OCI-LY7 (cell line): ENCODE results near the gene RNF123. TPM values are rescaled to one million over a fixed set of nuclear protein-coding genes. Genes with fewer than 3 reads are reported as not detected.

Experiments
- BruUV-seq: library from RNA; stranded (reverse); fragments of 400-500 nt; replicated peaks from 2 replicates; lab custom pipeline; 2021; lab: Mats Ljungman, UMichigan
- CTCF ChIA-PET: fragments of 300-600 bp; sonication (Branson Sonifier 250); formaldehyde crosslinking; loops from one replicate; lab custom pipeline; 2022; ENCODE audit warnings: antibody characterized with exemption; ENCODE audit not compliant: unreplicated experiment; lab: Charles Lee
- POLR2A ChIA-PET: fragments of 300-600 bp; sonication (Branson Sonifier 250); formaldehyde crosslinking; loops from one replicate; lab custom pipeline; 2022; ENCODE audit warnings: antibody characterized with exemption; lab: Charles Lee
- DNase-seq: peaks from one replicate; pipeline ENCODE4 v3.0.0-alpha.2; 2015; ENCODE audit warnings: low spot score
- H2AFZ ChIP-seq: fragments of 200-600 bp; sonication (generic), shearing (Covaris generic); 2 replicates; pipeline ENCODE4 v1.6.1; 2014; ENCODE audit warnings: mild to moderate bottlenecking, antibody characterized with exemption, low read length, moderate library complexity
- H3K27ac ChIP-seq: fragments of 200-600 bp; sonication (generic); 2 replicates; pipeline ENCODE4 v1.5.1; 2014; ENCODE audit warnings: mixed run types, low read depth, mild to moderate bottlenecking, moderate library complexity, low read length, inconsistent platforms; ENCODE audit not compliant: poor library complexity, severe bottlenecking
- H3K36me3 ChIP-seq: fragments of 200-600 bp; sonication (generic); 2 replicates; pipeline ENCODE4 v1.6.1; 2014; ENCODE audit warnings: mild to moderate bottlenecking, antibody characterized with exemption, low read length, moderate library complexity, mixed read lengths; ENCODE audit not compliant: insufficient read depth
- H3K4me1 ChIP-seq: fragments of 200-600 bp; sonication (generic); 2 replicates; pipeline ENCODE4 v1.5.1; 2014; ENCODE audit warnings: mild to moderate bottlenecking, low read length; ENCODE audit not compliant: insufficient read depth, poor library complexity, severe bottlenecking
- H3K4me2 ChIP-seq: fragments of 200-600 bp; sonication (generic); 2 replicates; pipeline ENCODE4 v1.6.1; 2014; ENCODE audit warnings: mild to moderate bottlenecking, low read length
- H3K4me3 ChIP-seq: fragments of 200-600 bp; sonication (generic); 2 replicates; pipeline ENCODE4 v1.5.1; 2014; ENCODE audit warnings: mild to moderate bottlenecking, low read depth, low read length; ENCODE audit not compliant: poor library complexity, severe bottlenecking
- H3K79me2 ChIP-seq: fragments of 200-600 bp; sonication (generic); 2 replicates; pipeline ENCODE4 v1.6.1; 2016; ENCODE audit warnings: low read depth, mild to moderate bottlenecking, low read length, moderate library complexity, mixed read lengths; ENCODE audit not compliant: insufficient read depth
- H3K9me2 ChIP-seq: fragments of 200-600 bp; sonication (generic); 2 replicates; pipeline ENCODE4 v1.6.1; 2016; ENCODE audit warnings: mild to moderate bottlenecking, low read length, mixed read lengths; ENCODE audit not compliant: insufficient read depth
- H3K9me3 ChIP-seq: fragments of 200-600 bp; sonication (generic); 2 replicates; pipeline ENCODE4 v1.6.1; 2014; ENCODE audit warnings: mild to moderate bottlenecking, mixed run types, low read length, mixed read lengths
- H4K20me1 ChIP-seq: fragments of 200-600 bp; sonication (generic); 2 replicates; pipeline ENCODE4 v1.6.1; 2014; ENCODE audit warnings: mild to moderate bottlenecking, antibody characterized with exemption, low read length, moderate library complexity, mixed read lengths; ENCODE audit not compliant: insufficient read depth
- EZH2phosphoT487 ChIP-seq: fragments of 200-600 bp; sonication (generic); IDR thresholded peaks from 2 replicates; pipeline ENCODE4 v1.6.1; 2018; ENCODE audit warnings: low read depth, borderline replicate concordance, mild to moderate bottlenecking, mixed run types, antibody characterized with exemption, low read length, moderate library complexity, mixed read lengths
- intact Hi-C: fragments of 100-400 bp; cut with micrococcal nuclease; formaldehyde crosslinking; loops from one replicate; pipeline ENCODE4 v1.10.0; 2022; ENCODE audit not compliant: unreplicated experiment
- total RNA-seq, 2 experiments: library from RNA; depleted of rRNA in 1 of 2; stranded (reverse); fragments of >200 nt in 1 of 2; shearing (Covaris generic) in 1 of 2; gene quantifications; 2 replicates each; pipeline ENCODE4 v1.2.3, GENCODE V29; 2014 to 2022
- TF ChIP-seq, protein P1 (sequence below): fragments of 200-600 bp; sonication (generic); conservative IDR thresholded peaks from 2 replicates; pipeline ENCODE4 v1.5.1; 2014; ENCODE audit warnings: mild to moderate bottlenecking, antibody characterized with exemption, low read length, moderate library complexity, mixed read lengths

Gene RNF123
- total RNA-seq, 2 experiments from 2014 or later: 20.8 to 48.4 TPM

- Histone ChIP-seq H3K9me2 (no peaks in the 10 kb centered on the region), H3K27ac (no peak overlapping the region), H4K20me1 (no peaks in the 10 kb centered on the region), H3K4me2 (no peak overlapping the region), H3K36me3 (peaks cover 9% of the 10 kb centered on the region; the same call in 1 of the 2 replicates), H2AFZ (no peak overlapping the region), H3K79me2 (no peaks in the 10 kb centered on the region), H3K4me3 (no peak overlapping the region), H3K4me1 (no peaks in the 10 kb centered on the region), H3K9me3 (no peaks in the 10 kb centered on the region)
- TF ChIP-seq EZH2phosphoT487: no peak
- TF ChIP-seq, protein P1, sequence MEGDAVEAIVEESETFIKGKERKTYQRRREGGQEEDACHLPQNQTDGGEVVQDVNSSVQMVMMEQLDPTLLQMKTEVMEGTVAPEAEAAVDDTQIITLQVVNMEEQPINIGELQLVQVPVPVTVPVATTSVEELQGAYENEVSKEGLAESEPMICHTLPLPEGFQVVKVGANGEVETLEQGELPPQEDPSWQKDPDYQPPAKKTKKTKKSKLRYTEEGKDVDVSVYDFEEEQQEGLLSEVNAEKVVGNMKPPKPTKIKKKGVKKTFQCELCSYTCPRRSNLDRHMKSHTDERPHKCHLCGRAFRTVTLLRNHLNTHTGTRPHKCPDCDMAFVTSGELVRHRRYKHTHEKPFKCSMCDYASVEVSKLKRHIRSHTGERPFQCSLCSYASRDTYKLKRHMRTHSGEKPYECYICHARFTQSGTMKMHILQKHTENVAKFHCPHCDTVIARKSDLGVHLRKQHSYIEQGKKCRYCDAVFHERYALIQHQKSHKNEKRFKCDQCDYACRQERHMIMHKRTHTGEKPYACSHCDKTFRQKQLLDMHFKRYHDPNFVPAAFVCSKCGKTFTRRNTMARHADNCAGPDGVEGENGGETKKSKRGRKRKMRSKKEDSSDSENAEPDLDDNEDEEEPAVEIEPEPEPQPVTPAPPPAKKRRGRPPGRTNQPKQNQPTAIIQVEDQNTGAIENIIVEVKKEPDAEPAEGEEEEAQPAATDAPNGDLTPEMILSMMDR: no peak
- POLR2A ChIA-PET: interaction anchor here (0.7 kb wide), 1 partner anchor 9 kb away, joined by 3 read pairs; no protein-coding TSS in a partner anchor
- DNase-seq: no peak
- no TSS peak for BruUV-seq
- CTCF ChIA-PET: no interaction called here
- intact Hi-C loops: no loop called here
Observed at GRCh38 chr3:49711489-49711888, 22.1 kb downstream of the RNF123 start.

DNA sequence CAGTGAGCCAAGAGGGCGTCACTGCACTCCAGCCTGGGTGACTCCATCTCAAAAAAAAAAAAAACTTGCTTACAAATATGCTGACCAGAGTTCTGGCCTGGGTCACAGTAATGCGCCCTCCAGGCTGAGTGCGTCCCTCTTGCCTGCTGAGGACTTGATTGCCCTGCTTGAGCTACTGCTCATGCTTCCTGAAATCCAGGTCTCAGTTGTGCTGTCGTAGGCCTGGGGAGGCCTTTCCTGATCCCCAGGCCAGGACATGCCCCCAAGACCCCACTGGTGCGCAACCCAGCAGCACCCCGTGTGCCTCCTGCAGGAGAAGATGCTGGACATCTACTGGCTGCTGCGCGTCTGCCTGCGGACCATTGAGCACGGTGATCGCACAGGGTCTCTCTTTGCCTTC lies 22.8 kb downstream of the RNF123 start:
- Histone ChIP-seq H3K4me3 (no peak overlapping the region), H3K27ac (no peak overlapping the region), H3K4me2 (no peak overlapping the region), H2AFZ (no peak overlapping the region), H3K9me3 (no peaks in the 10 kb centered on the region), H4K20me1 (no peaks in the 10 kb centered on the region), H3K79me2 (no peaks in the 10 kb centered on the region), H3K36me3 (peaks cover 11% of the 10 kb centered on the region; the same call in 1 of the 2 replicates), H3K9me2 (no peaks in the 10 kb centered on the region), H3K4me1 (no peaks in the 10 kb centered on the region)
- ChIA-PET CTCF (no interaction called here), POLR2A (interaction anchor here (0.7 kb wide), 1 partner anchor 10 kb away, joined by 3 read pairs; no protein-coding TSS in a partner anchor)
- no TSS peak for BruUV-seq
- DNase-seq: no peak
- TF ChIP-seq, protein P1: no peak
- no peak for TF ChIP-seq EZH2phosphoT487
- intact Hi-C loops: no loop called here

GRCh38 chr3:49712631-49713317 lies 23.4 kb downstream of the RNF123 start:
- no TSS peak for BruUV-seq
- POLR2A ChIA-PET: no interaction called here

More at GRCh38 chr3:49712631-49713317, 23.4 kb downstream of the RNF123 start:
- H3K36me3 ChIP-seq: peaks cover 13% of the 10 kb centered on the region; the same call in 1 of the 2 replicates
- H4K20me1 ChIP-seq: no peaks in the 10 kb centered on the region
- no peaks in the 10 kb centered on the region for H3K79me2 ChIP-seq
- TF ChIP-seq, protein P1: no peak
- no peak for TF ChIP-seq EZH2phosphoT487
- intact Hi-C loops: no loop called here
- H3K27ac ChIP-seq: no peak overlapping the region
- no peak for DNase-seq
- H3K4me1 ChIP-seq: no peaks in the 10 kb centered on the region
- CTCF ChIA-PET: no interaction called here
- H3K9me3 ChIP-seq: no peaks in the 10 kb centered on the region
- H3K4me3 ChIP-seq: no peak overlapping the region
- no peak overlapping the region for H3K4me2 ChIP-seq
- H3K9me2 ChIP-seq: no peaks in the 10 kb centered on the region
- H2AFZ ChIP-seq: no peak overlapping the region
